H1 (cell line): Measurements from ENCODE around the gene MMP26. TPM values are rescaled to one million over a fixed set of nuclear protein-coding genes. Genes with fewer than 3 reads are reported as not detected.

Experiments used
- CTCF ChIA-PET: fragments of 300-600 bp; sonication (Branson Sonifier 250); formaldehyde crosslinking; loops from one replicate; lab custom pipeline; 2021; ENCODE audit not compliant: partially characterized antibody; lab: Charles Lee
- POLR2A ChIA-PET: fragments of 300-600 bp; sonication (Branson Sonifier 250); formaldehyde crosslinking; loops from one replicate; lab custom pipeline; 2021; ENCODE audit warnings: inconsistent platforms; ENCODE audit not compliant: partially characterized antibody; lab: Charles Lee
- DNase-seq, 2 experiments: peaks; one replicate each; pipeline versions ENCODE4 v3.0.0 to v3.0.0-alpha.2; 2010 to 2022; ENCODE audit warnings: low spot score in 2 of 2, low read depth in 1 of 2, mixed read lengths in 1 of 2
- FAIRE-seq: peaks from 2 replicates; lab custom pipeline; 2011; peaks lifted over from hg19 to GRCh38; lab: Jason Lieb, UNC
- H2AFZ ChIP-seq: 2 replicates; pipeline ENCODE4 v1.8.1; 2012; ENCODE audit warnings: low read length, inconsistent platforms
- H2AK5ac ChIP-seq: 2 replicates; pipeline ENCODE4 v1.6.1; 2013; ENCODE audit warnings: low read depth, low read length
- H2BK120ac ChIP-seq: replicated peaks from 2 replicates; pipeline ENCODE3; 2013; ENCODE audit warnings: low read depth, low read length, inconsistent platforms
- H2BK12ac ChIP-seq: 2 replicates; pipeline ENCODE4 v1.6.1; 2013; ENCODE audit warnings: low read depth, low read length
- H2BK15ac ChIP-seq: 2 replicates; pipeline ENCODE4 v1.6.1; 2013; ENCODE audit warnings: low read length
- H2BK20ac ChIP-seq: 2 replicates; pipeline ENCODE4 v1.6.1; 2013; ENCODE audit warnings: low read length
- H2BK5ac ChIP-seq: 2 replicates; pipeline ENCODE4 v1.6.1; 2013; ENCODE audit warnings: low read depth, low read length
- H3K14ac ChIP-seq: 2 replicates; pipeline ENCODE4 v1.6.1; 2013; ENCODE audit warnings: inconsistent platforms; ENCODE audit not compliant: insufficient read length
- H3K18ac ChIP-seq: 2 replicates; pipeline ENCODE4 v1.6.1; 2013; ENCODE audit warnings: low read length; ENCODE audit errors: extremely low read depth
- H3K23ac ChIP-seq: 2 replicates; pipeline ENCODE4 v1.6.1; 2013; ENCODE audit warnings: inconsistent platforms; ENCODE audit not compliant: insufficient read length
- H3K23me2 ChIP-seq: 2 replicates; pipeline ENCODE4 v1.6.1; 2013; ENCODE audit warnings: low read depth, low read length
- H3K27ac ChIP-seq: 2 replicates; pipeline ENCODE4 v1.6.1; 2011; ENCODE audit warnings: low read depth, low read length, inconsistent platforms
- H3K27me3 ChIP-seq, 4 experiments: replicated peaks in 1 of 4; 1 replicate in 1 of 4; 2 replicates in 3 of 4; pipeline versions ENCODE4 v1.6.1 to v1.8.1; 2011 to 2013; ENCODE audit warnings: low read length in 3 of 4, mild to moderate bottlenecking in 3 of 4, inconsistent platforms in 2 of 4, mixed read lengths in 2 of 4, moderate library complexity in 1 of 4; ENCODE audit not compliant: control insufficient read depth in 3 of 4, insufficient read depth in 3 of 4; ENCODE audit errors: extremely low read depth in 1 of 4
- H3K36me3 ChIP-seq, 4 experiments: 2 replicates each; pipeline versions ENCODE4 v1.6.1 to v1.8.1; 2011 to 2013; ENCODE audit warnings: mild to moderate bottlenecking in 4 of 4, low read length in 3 of 4, moderate library complexity in 2 of 4, control low read depth in 1 of 4, inconsistent platforms in 1 of 4; ENCODE audit not compliant: insufficient read depth in 4 of 4, control insufficient read depth in 2 of 4
- H3K4ac ChIP-seq: replicated peaks from 2 replicates; pipeline ENCODE3; 2013; ENCODE audit warnings: low read length, low read depth, mixed read lengths, inconsistent platforms; ENCODE audit not compliant: insufficient read length
- H3K4me1 ChIP-seq, 4 experiments: replicated peaks in 1 of 4; 1 replicate in 1 of 4; 2 replicates in 3 of 4; pipeline versions ENCODE4 v1.6.1 to v1.8.1; 2011 to 2013; ENCODE audit warnings: low read length in 3 of 4, inconsistent platforms in 2 of 4, mixed read lengths in 1 of 4; ENCODE audit not compliant: insufficient read depth in 4 of 4, control insufficient read depth in 3 of 4
- H3K4me2 ChIP-seq, 2 experiments: 2 replicates each; pipeline versions ENCODE4 v1.6.1 to v1.8.1; 2011 to 2013; ENCODE audit warnings: low read depth in 2 of 2, low read length in 2 of 2, control low read depth in 1 of 2, inconsistent platforms in 1 of 2, mild to moderate bottlenecking in 1 of 2; ENCODE audit not compliant: insufficient read depth in 1 of 2
- H3K4me3 ChIP-seq, 4 experiments: fragments of 200-600, 300-600 bp in 1 of 4; sonication (generic), shearing (Covaris generic), sonication (Bioruptor Twin) in 1 of 4; 2 replicates each; pipeline versions ENCODE4 v1.5.1 to v1.8.1; 2011 to 2016; ENCODE audit warnings: low read length in 4 of 4, low read depth in 3 of 4, control low read depth in 2 of 4, inconsistent platforms in 2 of 4, mild to moderate bottlenecking in 2 of 4, mixed read lengths in 1 of 4, moderate library complexity in 1 of 4; ENCODE audit not compliant: insufficient read depth in 2 of 4; ENCODE audit errors: extremely low read depth in 1 of 4
- H3K56ac ChIP-seq: replicated peaks from 2 replicates; pipeline ENCODE3; 2013; ENCODE audit warnings: low read depth, mild to moderate bottlenecking, mixed read lengths, low read length, inconsistent platforms; ENCODE audit not compliant: insufficient read length
- H3K79me1 ChIP-seq: 2 replicates; pipeline ENCODE4 v1.6.1; 2013; ENCODE audit warnings: low read depth, low read length, control low read depth
- H3K79me2 ChIP-seq, 2 experiments: 2 replicates each; pipeline versions ENCODE4 v1.6.1 to v1.8.1; 2012 to 2013; ENCODE audit warnings: low read length in 2 of 2, mild to moderate bottlenecking in 2 of 2, inconsistent platforms in 1 of 2; ENCODE audit not compliant: insufficient read depth in 2 of 2, control insufficient read depth in 1 of 2
- H3K9ac ChIP-seq, 4 experiments: replicated peaks in 1 of 4; 1 replicate in 1 of 4; 2 replicates in 3 of 4; pipeline versions ENCODE4 v1.6.1 to v1.8.1; 2011 to 2013; ENCODE audit warnings: low read depth in 3 of 4, low read length in 3 of 4, control low read depth in 2 of 4, mild to moderate bottlenecking in 2 of 4, moderate library complexity in 2 of 4, inconsistent platforms in 1 of 4; ENCODE audit errors: extremely low read depth in 1 of 4
- H3K9me3 ChIP-seq, 2 experiments: 2 replicates each; pipeline versions ENCODE4 v1.6.1 to v1.8.1; 2012 to 2013; ENCODE audit warnings: mild to moderate bottlenecking in 2 of 2, moderate library complexity in 2 of 2, control low read depth in 1 of 2, inconsistent platforms in 1 of 2, low read depth in 1 of 2, low read length in 1 of 2, mixed read lengths in 1 of 2; ENCODE audit not compliant: insufficient read depth in 2 of 2
- H4K20me1 ChIP-seq, 2 experiments: replicated peaks in 1 of 2; 2 replicates each; pipeline versions ENCODE3 to v1.8.1; 2011 to 2013; ENCODE audit warnings: inconsistent platforms in 2 of 2, low read length in 2 of 2, mild to moderate bottlenecking in 1 of 2; ENCODE audit not compliant: insufficient read depth in 2 of 2, control insufficient read depth in 1 of 2
- H4K5ac ChIP-seq: 2 replicates; pipeline ENCODE4 v1.6.1; 2013; ENCODE audit warnings: low read length, low read depth, mixed read lengths, inconsistent platforms; ENCODE audit not compliant: insufficient read length
- H4K8ac ChIP-seq: 2 replicates; pipeline ENCODE4 v1.8.0; 2013; ENCODE audit warnings: mild to moderate bottlenecking, moderate library complexity, low read length, inconsistent platforms; ENCODE audit not compliant: insufficient read depth; ENCODE audit errors: extremely low read depth
- H4K91ac ChIP-seq: replicated peaks from 2 replicates; pipeline ENCODE3; 2013; ENCODE audit warnings: low read length, mixed read lengths, inconsistent platforms; ENCODE audit not compliant: insufficient read length
- CHD1 ChIP-seq: IDR thresholded peaks from 2 replicates; pipeline ENCODE4 v1.6.1; 2012; ENCODE audit warnings: low read depth, low read length, improper control_type of control experiment
- FOSL1 ChIP-seq: IDR thresholded peaks from 2 replicates; pipeline ENCODE4 v1.6.1; 2011; ENCODE audit warnings: mild to moderate bottlenecking, low read depth, low read length, moderate library complexity; ENCODE audit not compliant: insufficient read depth
- GTF2F1 ChIP-seq: IDR thresholded peaks from 2 replicates; pipeline ENCODE4 v1.6.1; 2012; ENCODE audit warnings: low read depth, low read length, improper control_type of control experiment, borderline replicate concordance
- KDM1A ChIP-seq: fragments of 200-600, 300-600 bp; sonication (generic); IDR thresholded peaks from 2 replicates; pipeline ENCODE4 v1.7.1; 2016; ENCODE audit warnings: mild to moderate bottlenecking, low read length, borderline replicate concordance
- TCF12 ChIP-seq: IDR thresholded peaks from 2 replicates; pipeline ENCODE4 v1.6.1; 2011; ENCODE audit warnings: low read depth, mild to moderate bottlenecking, low read length
- WGBS, 2 experiments: shearing (Covaris generic) in 1 of 2; methylation state at CpG; one replicate each; pipeline versions ENCODE4 v1.1.6 to v1.1.7; 2013 to 2015; ENCODE audit warnings: low lambda C conversion rate in 2 of 2, mixed read lengths in 2 of 2, inconsistent platforms in 1 of 2, low coverage in 1 of 2, missing lambda C conversion rate in 1 of 2; ENCODE audit not compliant: insufficient replicate concordance in 2 of 2, insufficient coverage in 1 of 2, insufficient read length in 1 of 2; ENCODE audit errors: extremely low coverage in 1 of 2, missing lambda C conversion rate in 1 of 2; 5-methylcytosine and 5-hydroxymethylcytosine counted together
- polyA plus RNA-seq, 7 experiments: library from polyadenylated mRNA; depleted of rRNA in 3 of 7; stranded (reverse) in 5 of 7; unstranded in 2 of 7; fragments of >200 nt in 5 of 7; fragments of 200-250 nt in 2 of 7; gene quantifications; 1 replicate in 5 of 7; 2 replicates in 1 of 7; 4 replicates in 1 of 7; pipeline versions ENCODE4 v1.2.1 to v1.2.3, GENCODE V29; 2011 to 2013; ENCODE audit warnings: missing spikeins in 2 of 7, mixed read lengths in 2 of 7
- total RNA-seq: library from RNA; stranded (reverse); fragmentation: NEBNext Ultra II Directional; extraction: Animal tissue kit (Norgen Biotek cat#: 25700); gene quantifications from 2 replicates; pipeline ENCODE4 v1.2.1, GENCODE V29; 2021

The MMP26 gene
- total and polyA plus RNA-seq, 2 of the 8 experiments (the other 6 are each of a cell fraction or from before 2014, with no cell fraction given): 0.06 TPM; not detected in 1

DNA sequence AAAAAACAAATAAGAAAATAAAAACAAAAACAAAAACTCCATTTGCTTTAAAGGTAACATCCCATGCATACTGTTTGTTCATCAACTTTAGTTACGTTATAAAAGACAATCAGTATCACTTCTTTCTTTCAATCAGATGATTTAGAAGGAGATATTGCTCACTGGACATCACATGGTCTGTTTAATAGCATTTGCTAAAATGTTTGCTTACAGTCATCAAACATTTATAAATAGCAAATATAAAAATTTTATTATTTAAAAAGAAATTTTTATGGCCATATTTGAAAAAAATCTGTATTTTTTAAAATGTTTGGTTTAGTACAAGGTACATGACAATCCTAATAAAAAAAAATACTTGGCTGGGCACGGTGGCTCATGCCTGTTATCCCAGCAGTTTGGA lies 22.6 kb downstream of the MMP26 start:
- H4K91ac ChIP-seq: no peak overlapping the region

More for the DNA sequence above, 22.6 kb downstream of the MMP26 start:
- no peak for DNase-seq
- no peak for FAIRE-seq
- CTCF ChIA-PET: interaction anchor here (0.7 to 1.6 kb wide), 2 partner anchors 10 to 90 kb away, joined by 3 to 4 read pairs; partner anchors contain the start of gene OR51D1
- no peak overlapping the region for H3K18ac ChIP-seq
- no peak overlapping the region for H3K14ac ChIP-seq
- no peak overlapping the region for H2BK15ac ChIP-seq
- H2BK20ac ChIP-seq: no peak overlapping the region
- H3K4ac ChIP-seq: no peak overlapping the region
- H3K79me1 ChIP-seq: no peaks in the 10 kb centered on the region
- no peaks in the 10 kb centered on the region for H3K23me2 ChIP-seq
- no peak overlapping the region for H3K56ac ChIP-seq
- no peak overlapping the region for H2AFZ ChIP-seq
- no peaks in the 10 kb centered on the region for H4K20me1 ChIP-seq
- no peak overlapping the region for H3K23ac ChIP-seq
- no peak overlapping the region for H2AK5ac ChIP-seq
- no peak overlapping the region for H3K4me3 ChIP-seq
- no peak overlapping the region for H2BK5ac ChIP-seq
- H3K36me3 ChIP-seq: no peaks in the 10 kb centered on the region
- no peak overlapping the region for H4K8ac ChIP-seq
- no peaks in the 10 kb centered on the region for H3K4me1 ChIP-seq
- no peak overlapping the region for H4K5ac ChIP-seq
- H3K79me2 ChIP-seq: no peaks in the 10 kb centered on the region
- H3K4me2 ChIP-seq: no peak overlapping the region
- no peak overlapping the region for H2BK120ac ChIP-seq
- no peak overlapping the region for H2BK12ac ChIP-seq
- no peak overlapping the region for H3K27ac ChIP-seq
- no peaks in the 10 kb centered on the region for H3K27me3 ChIP-seq
- no peaks in the 10 kb centered on the region for H3K9me3 ChIP-seq
- 100% methylated on average over 2 of the region's 2 CpGs; no CpG with 5 or more reads in 1 of the 2 experiments for WGBS, 2 experiments
- POLR2A ChIA-PET: interaction anchor here (0.7 kb wide), 1 partner anchor 83 kb away, joined by 3 read pairs; no protein-coding TSS in a partner anchor
- no peak overlapping the region for H3K9ac ChIP-seq
- TF ChIP-seq TCF12 (no peak), FOSL1 (no peak), GTF2F1 (no peak), CHD1 (no peak), KDM1A (no peak)
- TF ChIP-seq, all 59 proteins: peak for 0
